Measurements from ENCODE around the gene FGR.
A peak's percentile ranks its signal among the peaks of the same experiment; 100 is the strongest.
"Not testable (repeated sequence)": the region's sequence is repeated elsewhere in the genome, so short reads cannot be mapped to it uniquely, and the experiment has no call there.

Gene FGR

GRCh38 chr1:27634177-27634984 lies 604 bp downstream of the FGR start:
- DNase-seq, result no peak

GRCh38 chr1:27633640-27634176 lies 1.3 kb downstream of the FGR start:
- DNase-seq, result peak; percentile 40

- DNase-seq, result no peak
These were observed 1.7 kb downstream of the FGR start for GRCh38 chr1:27633298-27633610.

- peak; percentile 35 for DNase-seq
These were observed 2.3 kb downstream of the FGR start for GRCh38 chr1:27632387-27633297.

GRCh38 chr1:27630859-27631491 lies 4.0 kb downstream of the FGR start:
- no peak for DNase-seq

GRCh38 chr1:27628712-27629111 lies 6.3 kb downstream of the FGR start:
- no peak for DNase-seq

GRCh38 chr1:27627733-27628132 lies 7.3 kb downstream of the FGR start:
- DNase-seq, result not testable (repeated sequence)

- no peak for DNase-seq
These were observed 7.9 kb downstream of the FGR start for GRCh38 chr1:27627061-27627460.

GRCh38 chr1:27626031-27626935 lies 8.7 kb downstream of the FGR start:
- DNase-seq, result peak; percentile 52

GRCh38 chr1:27624467-27625178 lies 10.4 kb downstream of the FGR start:
- DNase-seq, result no peak

- no peak for DNase-seq
These were observed 11.4 kb downstream of the FGR start for GRCh38 chr1:27623327-27624212.

GRCh38 chr1:27622828-27623227 lies 12.2 kb downstream of the FGR start:
- no peak for DNase-seq

- no peak for DNase-seq
These were observed 13.7 kb downstream of the FGR start for GRCh38 chr1:27621051-27621920.

GRCh38 chr1:27619782-27620438 lies 15.1 kb downstream of the FGR start:
- not testable (repeated sequence) for DNase-seq

GRCh38 chr1:27618341-27619082 lies 16.5 kb downstream of the FGR start:
- DNase-seq, result peak; percentile 56

- no peak for DNase-seq
These were observed 17.6 kb downstream of the FGR start for GRCh38 chr1:27617420-27617819.

- no peak for DNase-seq
These were observed 18.5 kb downstream of the FGR start for GRCh38 chr1:27616441-27616840.

Data from KG1 (cell line).